Measurements from ENCODE around the gene EFHD2. TPM values are rescaled to one million over a fixed set of nuclear protein-coding genes. Genes with fewer than 3 reads are reported as not detected.

EFHD2 gene
- total and polyA plus RNA-seq, 2 donors (not counting 1 experiment from before 2014, with no cell fraction given): 14.9 to 23.5 TPM

DNA sequence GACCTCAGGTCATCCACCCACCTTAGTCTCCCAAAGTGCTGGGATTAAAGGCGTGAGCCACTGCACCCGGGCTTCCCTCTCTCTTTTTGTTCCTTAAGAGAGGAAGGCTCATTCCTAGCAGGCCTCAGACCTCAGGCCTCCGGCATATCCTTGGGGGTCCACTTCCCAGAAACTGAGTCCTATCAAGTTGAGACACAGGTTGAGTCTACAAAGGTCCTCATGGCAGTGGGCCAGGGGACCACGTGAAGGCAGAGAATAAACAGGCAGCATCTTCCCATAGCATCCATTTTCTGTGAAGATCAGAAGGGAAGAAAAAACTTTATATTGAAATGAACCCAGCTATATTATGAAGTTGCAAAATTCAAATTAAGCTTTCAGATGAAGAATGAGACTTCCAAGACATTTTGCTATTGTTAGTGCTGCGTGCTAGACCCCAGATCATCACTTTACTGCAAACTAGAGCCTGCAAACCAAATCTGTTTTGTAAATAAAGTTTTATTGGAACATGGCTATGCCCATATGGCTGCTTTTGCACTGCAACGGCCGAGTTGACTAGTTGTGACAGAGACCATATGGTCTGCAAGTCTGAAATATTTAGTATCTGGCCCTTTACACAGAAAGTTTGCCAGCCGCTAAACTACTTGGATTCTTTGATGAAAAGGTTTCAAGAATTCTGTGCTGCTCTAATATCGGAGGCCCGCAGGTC lies 43.3 kb downstream of the EFHD2 start:
- Histone ChIP-seq H3K4me2 (ENCODE audit: extremely low read depth, insufficient read depth, low read length) (no peak overlapping the region), H4K20me1 (ENCODE audit: control insufficient read depth, extremely low read depth, insufficient read depth, low read length) (no peaks in the 10 kb centered on the region), H3K36me3 (ENCODE audit: control insufficient read depth, insufficient read depth, low read length) (no peaks in the 10 kb centered on the region), H3K27me3 (ENCODE audit: control insufficient read depth, insufficient read depth, low read length) (no peaks in the 10 kb centered on the region), H3K79me2 (ENCODE audit: control insufficient read depth, insufficient read depth, low read length) (no peaks in the 10 kb centered on the region), H3K27ac (ENCODE audit: insufficient read depth, low read length) (no peak overlapping the region), H3K9ac (ENCODE audit: insufficient read depth, low read length) (no peak overlapping the region), H3K4me1 (ENCODE audit: control insufficient read depth, extremely low read depth, insufficient read depth, low read length) (peaks cover 3% of the 10 kb centered on the region), H3K9me3 (ENCODE audit: control insufficient read depth, insufficient read depth, low read depth, low read length) (no peaks in the 10 kb centered on the region), H3K4me3 (replicated peaks in 1 of 4; ENCODE audit: control extremely low read depth in 1 of 4, insufficient read depth in 1 of 4, low read depth in 3 of 4, low read length in 4 of 4) (no peak overlapping the region), H2AFZ (ENCODE audit: low read length) (no peak overlapping the region)
- no peak for TF ChIP-seq CTCF (conservative IDR thresholded peaks at IDR 0.05 in 1 of 2, IDR thresholded peaks at IDR 0.05 in 1 of 2; ENCODE audit: low read depth in 1 of 2, low read length in 2 of 2)
- no peak for TF ChIP-seq EZH2 (IDR thresholded peaks at IDR 0.05; ENCODE audit: low read length, missing control alignments)
- DNase-seq (ENCODE audit: low read depth in 2 of 2): peak in 1 of 2 donors; percentile 51

DNA sequence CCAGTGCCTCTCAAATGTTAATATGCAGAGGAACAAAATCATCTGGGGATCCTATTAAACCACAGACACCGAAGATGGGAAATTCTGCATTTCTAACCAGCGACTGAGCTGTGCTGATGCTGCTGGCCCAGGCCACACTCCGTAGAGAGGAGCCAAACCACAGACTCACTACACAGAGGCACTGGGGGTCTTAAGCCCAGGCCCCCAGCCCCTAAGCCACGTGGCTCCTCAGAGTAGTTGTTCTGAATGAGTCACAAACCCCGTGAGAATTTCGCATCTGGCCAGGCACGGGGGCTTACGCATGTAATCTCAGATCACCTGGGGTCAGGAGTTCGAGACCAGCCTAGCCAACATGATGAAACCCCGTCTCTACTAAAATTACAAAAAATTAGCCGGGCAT lies 44.0 kb downstream of the EFHD2 start:
- no peak overlapping the region for H2AFZ ChIP-seq (ENCODE audit: low read length)
- peaks cover 3% of the 10 kb centered on the region for H3K4me1 ChIP-seq (ENCODE audit: control insufficient read depth, extremely low read depth, insufficient read depth, low read length)
- H3K36me3 ChIP-seq (ENCODE audit: control insufficient read depth, insufficient read depth, low read length): no peaks in the 10 kb centered on the region
- H4K20me1 ChIP-seq (ENCODE audit: control insufficient read depth, extremely low read depth, insufficient read depth, low read length): no peaks in the 10 kb centered on the region
- no peak overlapping the region for H3K4me2 ChIP-seq (ENCODE audit: extremely low read depth, insufficient read depth, low read length)
- TF ChIP-seq CTCF (conservative IDR thresholded peaks at IDR 0.05 in 1 of 2, IDR thresholded peaks at IDR 0.05 in 1 of 2; ENCODE audit: low read depth in 1 of 2, low read length in 2 of 2): no peak
- TF ChIP-seq EZH2 (IDR thresholded peaks at IDR 0.05; ENCODE audit: low read length, missing control alignments): no peak
- DNase-seq (ENCODE audit: low read depth in 2 of 2): peak in 1 of 2 donors; percentile 28
- H3K79me2 ChIP-seq (ENCODE audit: control insufficient read depth, insufficient read depth, low read length): no peaks in the 10 kb centered on the region
- H3K27me3 ChIP-seq (ENCODE audit: control insufficient read depth, insufficient read depth, low read length): no peaks in the 10 kb centered on the region
- H3K27ac ChIP-seq (ENCODE audit: insufficient read depth, low read length): no peak overlapping the region
- H3K9ac ChIP-seq (ENCODE audit: insufficient read depth, low read length): no peak overlapping the region
- no peak overlapping the region for H3K4me3 ChIP-seq (replicated peaks in 1 of 4; ENCODE audit: control extremely low read depth in 1 of 4, insufficient read depth in 1 of 4, low read depth in 3 of 4, low read length in 4 of 4)
- no peaks in the 10 kb centered on the region for H3K9me3 ChIP-seq (ENCODE audit: control insufficient read depth, insufficient read depth, low read depth, low read length)

GRCh38 chr1:15454256-15454655 lies 44.6 kb downstream of the EFHD2 start:
- Histone ChIP-seq H4K20me1 (ENCODE audit: control insufficient read depth, extremely low read depth, insufficient read depth, low read length) (no peaks in the 10 kb centered on the region), H3K9ac (ENCODE audit: insufficient read depth, low read length) (no peak overlapping the region), H3K27ac (ENCODE audit: insufficient read depth, low read length) (no peak overlapping the region), H3K79me2 (ENCODE audit: control insufficient read depth, insufficient read depth, low read length) (no peaks in the 10 kb centered on the region), H3K4me1 (ENCODE audit: control insufficient read depth, extremely low read depth, insufficient read depth, low read length) (peaks cover 3% of the 10 kb centered on the region), H3K9me3 (ENCODE audit: control insufficient read depth, insufficient read depth, low read depth, low read length) (no peaks in the 10 kb centered on the region), H3K36me3 (ENCODE audit: control insufficient read depth, insufficient read depth, low read length) (no peaks in the 10 kb centered on the region), H3K27me3 (ENCODE audit: control insufficient read depth, insufficient read depth, low read length) (no peaks in the 10 kb centered on the region), H3K4me3 (replicated peaks in 1 of 4; ENCODE audit: control extremely low read depth in 1 of 4, insufficient read depth in 1 of 4, low read depth in 3 of 4, low read length in 4 of 4) (no peak overlapping the region), H3K4me2 (ENCODE audit: extremely low read depth, insufficient read depth, low read length) (no peak overlapping the region), H2AFZ (ENCODE audit: low read length) (no peak overlapping the region)
- TF ChIP-seq CTCF (conservative IDR thresholded peaks at IDR 0.05 in 1 of 2, IDR thresholded peaks at IDR 0.05 in 1 of 2; ENCODE audit: low read depth in 1 of 2, low read length in 2 of 2): no peak
- no peak for TF ChIP-seq EZH2 (IDR thresholded peaks at IDR 0.05; ENCODE audit: low read length, missing control alignments)
- DNase-seq (ENCODE audit: low read depth in 2 of 2): peak; percentile 80 to 83

Data from fibroblast of lung (primary cell).